Osteoblast (primary cell): ENCODE measurements around the gene DHRSX. TPM values are rescaled to one million over a fixed set of nuclear protein-coding genes. Genes with fewer than 3 reads are reported as not detected.
A peak's percentile ranks its signal among the peaks of the same experiment; 100 is the strongest.

ENCODE experiments used
- DNase-seq: peaks from one replicate; pipeline ENCODE4 v3.0.0; 2011; ENCODE audit warnings: low spot score, mixed read lengths; ENCODE audit not compliant: insufficient read length; ENCODE audit errors: missing footprints
- H2AFZ ChIP-seq: 2 replicates; pipeline ENCODE4 v1.6.0; 2011; ENCODE audit warnings: mild to moderate bottlenecking, low read length
- H3K27ac ChIP-seq: 2 replicates; pipeline ENCODE4 v1.5.1; 2011; ENCODE audit warnings: mild to moderate bottlenecking, low read depth, low read length, moderate library complexity
- H3K27me3 ChIP-seq: 2 replicates; pipeline ENCODE4 v1.6.0; 2012; ENCODE audit warnings: mild to moderate bottlenecking, control low read depth, inconsistent platforms, low read length, moderate library complexity; ENCODE audit not compliant: insufficient read depth
- H3K36me3 ChIP-seq: 2 replicates; pipeline ENCODE4 v1.5.1; 2011; ENCODE audit warnings: mild to moderate bottlenecking, low read length, control low read depth, moderate library complexity; ENCODE audit not compliant: insufficient read depth
- H3K4me1 ChIP-seq: 2 replicates; pipeline ENCODE4 v1.5.1; 2011; ENCODE audit warnings: mild to moderate bottlenecking, low read length, control low read depth, moderate library complexity; ENCODE audit not compliant: insufficient read depth
- H3K4me2 ChIP-seq: 2 replicates; pipeline ENCODE4 v1.6.0; 2011; ENCODE audit warnings: mild to moderate bottlenecking, low read length; ENCODE audit not compliant: insufficient read depth
- H3K4me3 ChIP-seq: fragments of 200-600 bp; sonication (generic); 3 replicates; pipeline ENCODE4 v1.5.1; 2012; ENCODE audit warnings: mild to moderate bottlenecking, low read length, inconsistent platforms; ENCODE audit not compliant: insufficient read depth
- H3K79me2 ChIP-seq: 2 replicates; pipeline ENCODE4 v1.6.0; 2012; ENCODE audit warnings: mild to moderate bottlenecking, low read length, control low read depth, inconsistent platforms; ENCODE audit not compliant: insufficient read depth
- H3K9me3 ChIP-seq: 2 replicates; pipeline ENCODE4 v1.5.1; 2011; ENCODE audit warnings: low read depth, low read length, control low read depth
- H4K20me1 ChIP-seq: 2 replicates; pipeline ENCODE4 v1.6.0; 2012; ENCODE audit warnings: mild to moderate bottlenecking, low read length, control low read depth; ENCODE audit not compliant: insufficient read depth
- CTCF ChIP-seq: IDR thresholded peaks from 2 replicates; pipeline ENCODE4 v1.5.1; 2011; ENCODE audit warnings: mild to moderate bottlenecking, low read depth, low read length, moderate library complexity; ENCODE audit errors: extremely low read depth
- total RNA-seq: library from RNA; depleted of rRNA; stranded (reverse); fragments of >200 nt; gene quantifications from 2 replicates; pipeline ENCODE4 v1.2.3, GENCODE V29; 2012

Gene DHRSX
- total RNA-seq, 1 donor, result 37.6 TPM

GRCh38 chrX:2452317-2452784 lies 48.4 kb downstream of the DHRSX start:
- Histone ChIP-seq H3K79me2 (peaks cover 30% of the 10 kb centered on the region), H4K20me1 (peaks cover 20% of the 10 kb centered on the region), H3K4me1 (peaks cover 5% of the 10 kb centered on the region), H3K27me3 (no peaks in the 10 kb centered on the region), H3K36me3 (no peaks in the 10 kb centered on the region), H3K4me3 (no peak overlapping the region), H3K9me3 (no peaks in the 10 kb centered on the region), H3K27ac (no peak overlapping the region), H3K4me2 (no peak overlapping the region), H2AFZ (no peak overlapping the region)
- no peak for DNase-seq
- no peak for TF ChIP-seq CTCF

DNA sequence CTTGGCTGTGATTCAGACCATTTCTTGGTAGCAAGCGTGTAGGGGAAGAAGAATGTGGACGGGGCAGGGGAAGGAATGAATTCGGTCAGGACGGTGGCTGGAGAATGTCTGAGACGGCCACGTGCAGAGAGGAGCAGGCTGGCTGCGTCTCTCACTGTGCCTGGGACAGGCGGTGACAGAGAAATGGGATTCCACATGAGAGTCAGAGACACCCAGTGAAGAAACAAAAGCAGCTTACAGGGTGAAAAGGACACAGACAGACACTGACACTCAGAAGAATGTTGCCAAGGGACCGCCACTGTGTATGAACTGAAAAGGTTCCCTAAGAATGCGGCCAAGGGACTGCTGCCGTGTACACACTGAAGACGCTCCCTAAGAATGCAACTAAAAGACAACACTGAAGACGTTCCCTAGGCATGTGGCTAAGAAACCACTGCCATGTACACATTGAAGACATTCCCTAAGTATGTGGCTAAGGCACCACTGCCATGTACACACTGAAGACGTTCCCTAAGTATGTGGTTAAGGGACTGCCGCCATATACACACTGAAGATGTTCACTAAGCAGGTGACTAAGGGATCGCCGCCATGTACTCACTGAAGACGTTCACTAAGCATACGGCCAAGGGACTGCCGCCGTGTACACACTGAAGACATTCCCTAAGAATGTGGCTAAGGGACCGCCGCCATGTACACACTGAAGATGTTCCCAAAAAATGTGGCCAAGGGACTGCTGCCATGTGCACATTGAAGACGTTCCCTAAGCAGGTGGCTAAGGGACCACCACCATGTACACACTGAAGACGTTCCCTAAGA lies 49.1 kb downstream of the DHRSX start:
- Histone ChIP-seq H3K36me3 (no peaks in the 10 kb centered on the region), H2AFZ (peak overlapping the region; percentile 67), H3K27me3 (no peaks in the 10 kb centered on the region), H3K79me2 (peaks cover 31% of the 10 kb centered on the region), H3K27ac (no peak overlapping the region), H3K9me3 (no peaks in the 10 kb centered on the region), H3K4me3 (peak overlapping the region; percentile 38), H3K4me2 (peak overlapping the region; percentile 61), H4K20me1 (peaks cover 21% of the 10 kb centered on the region), H3K4me1 (peaks cover 5% of the 10 kb centered on the region)
- no peak for TF ChIP-seq CTCF
- no peak for DNase-seq

DNA sequence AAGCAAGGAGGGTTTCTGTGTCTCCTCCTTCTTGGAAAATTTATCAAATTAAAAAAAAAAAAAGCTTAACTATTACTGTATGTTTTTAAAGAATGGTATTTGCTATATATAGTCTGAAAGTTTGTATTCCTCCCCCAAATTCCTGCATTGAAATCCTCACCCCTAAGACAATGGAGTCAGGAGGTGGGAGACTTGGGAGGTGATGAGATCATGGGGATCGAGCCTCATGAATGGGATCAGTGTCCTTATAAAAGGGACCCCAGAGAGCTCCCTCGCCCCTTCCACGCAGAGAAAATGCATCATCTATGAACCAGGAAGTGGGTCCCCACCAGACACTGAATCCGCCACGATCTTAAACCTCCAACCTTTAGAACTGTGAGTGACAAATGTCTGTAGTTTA lies 50.1 kb downstream of the DHRSX start:
- H3K4me3 ChIP-seq, result no peak overlapping the region
- no peaks in the 10 kb centered on the region for H3K9me3 ChIP-seq
- no peaks in the 10 kb centered on the region for H3K36me3 ChIP-seq
- DNase-seq, result no peak
- no peak overlapping the region for H3K4me2 ChIP-seq
- no peaks in the 10 kb centered on the region for H3K27me3 ChIP-seq
- no peak overlapping the region for H3K27ac ChIP-seq
- TF ChIP-seq CTCF, result no peak
- H2AFZ ChIP-seq, result no peak overlapping the region
- peaks cover 5% of the 10 kb centered on the region for H3K4me1 ChIP-seq
- peaks cover 37% of the 10 kb centered on the region for H3K79me2 ChIP-seq
- peaks cover 24% of the 10 kb centered on the region for H4K20me1 ChIP-seq

GRCh38 chrX:2449135-2449886 lies 51.5 kb downstream of the DHRSX start:
- H3K4me3 ChIP-seq, result no peak overlapping the region
- TF ChIP-seq CTCF, result no peak
- no peaks in the 10 kb centered on the region for H3K9me3 ChIP-seq
- no peak overlapping the region for H3K27ac ChIP-seq
- H4K20me1 ChIP-seq, result peaks cover 24% of the 10 kb centered on the region
- DNase-seq, result no peak
- H3K79me2 ChIP-seq, result peaks cover 37% of the 10 kb centered on the region
- no peak overlapping the region for H2AFZ ChIP-seq
- no peaks in the 10 kb centered on the region for H3K27me3 ChIP-seq
- H3K36me3 ChIP-seq, result no peaks in the 10 kb centered on the region
- no peak overlapping the region for H3K4me2 ChIP-seq
- peaks cover 5% of the 10 kb centered on the region for H3K4me1 ChIP-seq
